Neural progenitor cell (in vitro differentiated cells): Measurements from ENCODE around the gene PANK4. TPM values are rescaled to one million over a fixed set of nuclear protein-coding genes. Genes with fewer than 3 reads are reported as not detected.

Experiments
- DNase-seq: peaks from one replicate; pipeline ENCODE4 v3.0.0-alpha.2; 2016; ENCODE audit warnings: low spot score
- H2AFZ ChIP-seq: fragments of 200-600 bp; sonication (generic); replicated peaks from 2 replicates; pipeline ENCODE4 v1.6.1; 2016; ENCODE audit warnings: antibody characterized with exemption
- H3F3A ChIP-seq: fragments of 200-600 bp; sonication (generic); 2 replicates; pipeline ENCODE4 v1.6.1; 2016; ENCODE audit warnings: antibody characterized with exemption, low read depth
- H3K27ac ChIP-seq: fragments of 200-600 bp; sonication (generic); 2 replicates; pipeline ENCODE4 v1.5.1; 2016; ENCODE audit warnings: mild to moderate bottlenecking
- H3K27me3 ChIP-seq: fragments of 200-600 bp; sonication (generic); 2 replicates; pipeline ENCODE4 v1.6.1; 2016; ENCODE audit warnings: mild to moderate bottlenecking, moderate library complexity
- H3K36me3 ChIP-seq: fragments of 200-600 bp; sonication (generic); 2 replicates; pipeline ENCODE4 v1.5.1; 2016
- H3K4me1 ChIP-seq: fragments of 200-600 bp; sonication (generic); 2 replicates; pipeline ENCODE4 v1.6.1; 2016; ENCODE audit warnings: mixed run types
- H3K4me2 ChIP-seq: fragments of 200-600 bp; sonication (generic); 2 replicates; pipeline ENCODE4 v1.6.1; 2016
- H3K4me3 ChIP-seq: fragments of 200-600 bp; sonication (generic); 2 replicates; pipeline ENCODE4 v1.5.1; 2016
- H3K79me2 ChIP-seq: fragments of 200-600 bp; sonication (generic); 2 replicates; pipeline ENCODE4 v1.6.1; 2016; ENCODE audit warnings: low read depth
- H3K9ac ChIP-seq: fragments of 200-600 bp; sonication (generic); 2 replicates; pipeline ENCODE4 v1.6.1; 2016
- H3K9me3 ChIP-seq: fragments of 200-600 bp; sonication (generic); 2 replicates; pipeline ENCODE4 v1.5.1; 2016; ENCODE audit warnings: low read depth
- H4K20me1 ChIP-seq: fragments of 200-600 bp; sonication (generic); 2 replicates; pipeline ENCODE4 v1.6.1; 2016; ENCODE audit warnings: low read depth
- H3K27ac Mint-ChIP-seq: 3 replicates; pipeline ENCODE4 v1.8.0; 2021; ENCODE audit warnings: mixed read lengths
- H3K27me3 Mint-ChIP-seq: 2 replicates; pipeline ENCODE4 v1.8.0; 2022; ENCODE audit warnings: low read depth, mild to moderate bottlenecking, inconsistent platforms, moderate library complexity, mixed read lengths; ENCODE audit not compliant: insufficient read depth
- H3K36me3 Mint-ChIP-seq: 3 replicates; pipeline ENCODE4 v1.8.0; 2021; ENCODE audit warnings: mixed read lengths
- H3K4me1 Mint-ChIP-seq: 3 replicates; pipeline ENCODE4 v1.8.0; 2021; ENCODE audit warnings: mixed read lengths
- H3K4me3 Mint-ChIP-seq: 3 replicates; pipeline ENCODE4 v1.8.0; 2021; ENCODE audit warnings: mild to moderate bottlenecking, moderate library complexity, mixed read lengths
- H3K9me3 Mint-ChIP-seq: 3 replicates; pipeline ENCODE4 v1.8.0; 2020; ENCODE audit warnings: mixed read lengths
- EZH2 ChIP-seq: fragments of 200-600 bp; sonication (generic); IDR thresholded peaks from 2 replicates; pipeline ENCODE4 v1.6.1; 2017; ENCODE audit warnings: antibody characterized with exemption, mild to moderate bottlenecking, moderate library complexity
- EZH2phosphoT487 ChIP-seq: fragments of 200-600 bp; sonication (generic); IDR thresholded peaks from 2 replicates; pipeline ENCODE4 v1.6.1; 2017; ENCODE audit warnings: antibody characterized with exemption
- total RNA-seq: library from RNA; depleted of rRNA; stranded (reverse); fragments of >200 nt; gene quantifications from 2 replicates; pipeline ENCODE4 v1.2.3, GENCODE V29; 2015; ENCODE audit warnings: low replicate concordance
- TF ChIP-seq, protein P1 (sequence below): fragments of 200-600 bp; sonication (generic); IDR thresholded peaks from 2 replicates; pipeline ENCODE4 v1.5.1; 2017; ENCODE audit warnings: antibody characterized with exemption, mild to moderate bottlenecking

Gene PANK4
- total RNA-seq, 1 donor from 2014 or later = 30.6 TPM

DNA sequence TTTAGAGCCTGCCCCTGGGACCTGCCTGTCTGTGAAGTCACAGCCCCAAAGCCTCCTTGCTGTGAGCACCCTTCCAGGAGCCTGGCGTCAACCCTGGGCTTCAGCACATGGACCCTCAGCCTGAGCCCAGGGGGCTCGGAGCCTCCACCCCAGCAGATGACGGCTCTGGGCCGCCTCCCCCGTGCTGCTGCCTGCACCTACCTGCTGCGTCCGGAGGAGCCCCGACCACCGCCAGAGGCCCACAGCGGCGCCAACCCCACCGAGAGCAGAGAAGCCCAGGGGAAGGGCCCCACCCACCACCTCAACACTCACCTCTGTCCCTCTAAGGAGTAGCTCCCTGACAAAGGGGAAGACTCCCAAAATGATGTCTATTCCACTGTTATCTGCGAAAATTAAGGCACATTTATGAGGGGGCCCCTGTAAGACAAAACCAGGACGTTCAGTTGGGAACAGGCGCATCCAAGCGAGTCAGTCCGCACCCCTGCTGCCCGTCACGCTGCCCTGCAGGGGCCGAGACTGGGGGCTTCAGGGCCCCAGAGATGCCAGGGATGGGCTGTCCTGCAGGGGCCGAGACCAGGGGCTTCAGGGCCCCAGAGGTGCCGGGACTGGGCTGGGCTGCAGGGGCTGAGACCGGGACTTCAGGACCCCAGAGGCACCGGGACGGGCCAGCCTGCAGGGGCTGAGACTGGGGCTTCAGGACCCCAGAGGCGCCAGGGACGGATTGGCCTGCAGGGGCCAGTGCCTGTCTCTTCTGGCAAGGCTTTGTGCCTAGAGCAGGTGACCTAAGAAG, 15.8 kb downstream of the PANK4 start:
- no peak for DNase-seq
- H3K79me2 ChIP-seq = no peaks in the 10 kb centered on the region
- no peaks in the 10 kb centered on the region for H3K9me3 ChIP-seq
- no peak overlapping the region for H3K4me3 ChIP-seq
- no peaks in the 10 kb centered on the region for H3K4me1 ChIP-seq
- Mint-ChIP-seq H3K36me3 (peaks cover 7% of the 10 kb centered on the region), H3K9me3 (no peaks in the 10 kb centered on the region), H3K4me1 (no peaks in the 10 kb centered on the region), H3K27me3 (peaks cover 4% of the 10 kb centered on the region), H3K4me3 (no peak overlapping the region), H3K27ac (no peak overlapping the region)
- H3K27ac ChIP-seq = no peak overlapping the region
- H4K20me1 ChIP-seq = peaks cover 49% of the 10 kb centered on the region
- no peaks in the 10 kb centered on the region for H3K36me3 ChIP-seq
- no peak overlapping the region for H2AFZ ChIP-seq
- no peaks in the 10 kb centered on the region for H3F3A ChIP-seq
- H3K27me3 ChIP-seq = no peaks in the 10 kb centered on the region
- H3K9ac ChIP-seq = no peak overlapping the region
- no peak overlapping the region for H3K4me2 ChIP-seq
- TF ChIP-seq, protein P1, sequence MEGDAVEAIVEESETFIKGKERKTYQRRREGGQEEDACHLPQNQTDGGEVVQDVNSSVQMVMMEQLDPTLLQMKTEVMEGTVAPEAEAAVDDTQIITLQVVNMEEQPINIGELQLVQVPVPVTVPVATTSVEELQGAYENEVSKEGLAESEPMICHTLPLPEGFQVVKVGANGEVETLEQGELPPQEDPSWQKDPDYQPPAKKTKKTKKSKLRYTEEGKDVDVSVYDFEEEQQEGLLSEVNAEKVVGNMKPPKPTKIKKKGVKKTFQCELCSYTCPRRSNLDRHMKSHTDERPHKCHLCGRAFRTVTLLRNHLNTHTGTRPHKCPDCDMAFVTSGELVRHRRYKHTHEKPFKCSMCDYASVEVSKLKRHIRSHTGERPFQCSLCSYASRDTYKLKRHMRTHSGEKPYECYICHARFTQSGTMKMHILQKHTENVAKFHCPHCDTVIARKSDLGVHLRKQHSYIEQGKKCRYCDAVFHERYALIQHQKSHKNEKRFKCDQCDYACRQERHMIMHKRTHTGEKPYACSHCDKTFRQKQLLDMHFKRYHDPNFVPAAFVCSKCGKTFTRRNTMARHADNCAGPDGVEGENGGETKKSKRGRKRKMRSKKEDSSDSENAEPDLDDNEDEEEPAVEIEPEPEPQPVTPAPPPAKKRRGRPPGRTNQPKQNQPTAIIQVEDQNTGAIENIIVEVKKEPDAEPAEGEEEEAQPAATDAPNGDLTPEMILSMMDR = no peak

DNA sequence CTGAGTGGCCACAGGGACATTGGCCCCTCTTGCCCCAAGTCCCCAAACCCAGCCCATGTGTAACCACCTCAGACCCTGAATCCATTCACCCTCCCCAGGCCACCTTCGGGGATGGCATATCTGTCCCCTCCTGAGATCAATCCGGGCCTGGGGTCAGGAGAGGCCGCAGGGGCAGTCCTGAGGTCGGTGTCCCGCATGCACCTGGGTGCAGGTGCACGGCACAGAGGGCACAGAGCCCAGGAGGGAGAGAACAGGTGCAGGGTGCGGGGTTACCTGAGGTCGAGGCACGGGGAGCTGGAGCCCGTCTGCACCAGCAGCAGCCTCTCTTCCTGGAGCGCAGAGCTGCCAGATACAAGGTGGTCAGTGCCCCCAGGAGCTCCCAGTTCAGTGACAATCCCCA, 16.8 kb downstream of the PANK4 start:
- no peak for DNase-seq
- no peaks in the 10 kb centered on the region for H3K4me1 Mint-ChIP-seq
- Histone ChIP-seq H4K20me1 (peaks cover 53% of the 10 kb centered on the region), H3K4me3 (no peak overlapping the region), H3K27ac (no peak overlapping the region), H3K79me2 (no peaks in the 10 kb centered on the region), H3F3A (no peaks in the 10 kb centered on the region), H3K9me3 (no peaks in the 10 kb centered on the region), H3K36me3 (no peaks in the 10 kb centered on the region), H3K4me1 (no peaks in the 10 kb centered on the region), H3K27me3 (no peaks in the 10 kb centered on the region), H3K4me2 (no peak overlapping the region), H2AFZ (no peak overlapping the region), H3K9ac (no peak overlapping the region)
- TF ChIP-seq, protein P1 = no peak
- TF ChIP-seq EZH2 (no peak), EZH2phosphoT487 (no peak)
- no peaks in the 10 kb centered on the region for H3K9me3 Mint-ChIP-seq
- no peak overlapping the region for H3K27ac Mint-ChIP-seq
- peaks cover 7% of the 10 kb centered on the region for H3K36me3 Mint-ChIP-seq
- peaks cover 4% of the 10 kb centered on the region for H3K27me3 Mint-ChIP-seq
- H3K4me3 Mint-ChIP-seq = no peak overlapping the region

DNA sequence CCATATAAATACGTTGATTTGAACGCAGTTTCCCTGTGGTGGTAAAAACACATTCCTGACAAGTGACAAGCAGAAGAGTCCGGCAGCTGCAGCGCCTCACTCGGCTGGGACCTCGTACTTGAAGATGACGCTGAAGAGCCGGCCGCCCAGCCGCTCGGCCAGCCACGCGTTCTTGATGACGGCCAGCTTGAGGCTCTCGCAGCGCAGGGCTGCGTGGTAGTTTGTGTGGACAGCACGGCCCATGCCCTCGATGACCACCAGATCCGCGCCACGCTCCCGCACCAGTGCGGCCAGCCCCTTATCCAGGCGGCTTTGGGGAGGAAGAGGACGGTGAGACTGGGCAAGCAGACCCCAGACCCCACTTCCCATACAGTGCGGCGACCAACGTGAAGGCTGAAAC, 17.6 kb downstream of the PANK4 start:
- Histone ChIP-seq H3K4me2 (no peak overlapping the region), H4K20me1 (peaks cover 58% of the 10 kb centered on the region), H3K79me2 (no peaks in the 10 kb centered on the region), H3K36me3 (no peaks in the 10 kb centered on the region), H3F3A (no peaks in the 10 kb centered on the region), H3K9ac (no peak overlapping the region), H3K27ac (no peak overlapping the region), H3K4me3 (no peak overlapping the region), H2AFZ (no peak overlapping the region), H3K4me1 (no peaks in the 10 kb centered on the region), H3K27me3 (no peaks in the 10 kb centered on the region), H3K9me3 (no peaks in the 10 kb centered on the region)
- Mint-ChIP-seq H3K27me3 (peaks cover 3% of the 10 kb centered on the region), H3K4me3 (no peak overlapping the region), H3K36me3 (peaks cover 7% of the 10 kb centered on the region), H3K27ac (no peak overlapping the region), H3K9me3 (no peaks in the 10 kb centered on the region), H3K4me1 (no peaks in the 10 kb centered on the region)
- no peak for DNase-seq
- TF ChIP-seq EZH2phosphoT487 (no peak), EZH2 (no peak)
- TF ChIP-seq, protein P1 = no peak
